Measurements from ENCODE around the gene UNC79.

GRCh38 chr14:93645200-93645599 lies 214.5 kb downstream of the UNC79 start:
- TF ChIP-seq CTCF (IDR thresholded peaks at IDR 0.05; ENCODE audit: extremely low read depth in 1 of 2, insufficient read depth in 1 of 2, low read depth in 1 of 2, low read length in 2 of 2) (no peak), MYC (IDR thresholded peaks at IDR 0.05; ENCODE audit: low read depth, low read length) (no peak), POLR2AphosphoS5 (IDR thresholded peaks at IDR 0.05; ENCODE audit: insufficient read depth, low read depth, low read length) (no peak), EZH2 (IDR thresholded peaks at IDR 0.05; ENCODE audit: borderline replicate concordance, low read depth, low read length, severe bottlenecking) (no peak), POLR2A (IDR thresholded peaks at IDR 0.05; ENCODE audit: low read depth, low read length) (no peak), JUN (IDR thresholded peaks at IDR 0.05; ENCODE audit: borderline replicate concordance, insufficient read depth, insufficient read length, low read depth) (no peak), MAX (IDR thresholded peaks at IDR 0.05; ENCODE audit: insufficient read depth, insufficient read length) (no peak), FOS (IDR thresholded peaks at IDR 0.05; ENCODE audit: borderline replicate concordance, insufficient read depth, low read length) (no peak), GATA2 (IDR thresholded peaks at IDR 0.05; ENCODE audit: insufficient read depth, insufficient read length, low read depth, low read length) (no peak)

All from endothelial cell of umbilical vein (primary cell).